Cortex of kidney (tissue), 1 donor: ENCODE results near the gene TRIM25.

Source experiments
- DNase-seq: peaks from one replicate; lab custom pipeline; 2025; lab: John Stamatoyannopoulos, UW

Gene TRIM25

GRCh38 chr17:56867948-56868376, 45.9 kb downstream of the TRIM25 start:
- no peak for DNase-seq

GRCh38 chr17:56866496-56866895, 47.4 kb downstream of the TRIM25 start:
- DNase-seq, result no peak

GRCh38 chr17:56866076-56866475, 47.8 kb downstream of the TRIM25 start:
- DNase-seq, result no peak

GRCh38 chr17:56863974-56864373, 49.9 kb downstream of the TRIM25 start:
- DNase-seq, result no peak

GRCh38 chr17:56861899-56862298, 52.0 kb downstream of the TRIM25 start:
- no peak for DNase-seq

GRCh38 chr17:56851008-56851407, 62.8 kb downstream of the TRIM25 start:
- no peak for DNase-seq

GRCh38 chr17:56850591-56850990, 63.3 kb downstream of the TRIM25 start:
- no peak for DNase-seq

GRCh38 chr17:56849131-56849530, 64.7 kb downstream of the TRIM25 start:
- DNase-seq, result no peak

- DNase-seq, result no peak
Measured at GRCh38 chr17:56847106-56847505, 66.7 kb downstream of the TRIM25 start.

- no peak for DNase-seq
Measured at GRCh38 chr17:56845934-56846333, 67.9 kb downstream of the TRIM25 start.

GRCh38 chr17:56842577-56842976, 71.3 kb downstream of the TRIM25 start:
- DNase-seq, result no peak

GRCh38 chr17:56838687-56839086, 75.2 kb downstream of the TRIM25 start:
- DNase-seq, result no peak
